ENCODE results near the gene SH3PXD2A. TPM values are rescaled to one million over a fixed set of nuclear protein-coding genes. Genes with fewer than 3 reads are reported as not detected.

The SH3PXD2A gene
- total RNA-seq, 4 donors from 2014 or later = 128 to 154 (median 136) TPM

GRCh38 chr10:103789771-103790201 is 65.6 kb downstream of the SH3PXD2A start:
- WGBS, 2 donors = 58 to 67% methylated on average over 7 of the region's 7 CpGs
- Histone ChIP-seq H3K4me1 (peaks cover 0 to 75% (median 12%) of the 10 kb centered on the region in 4 donors), H3K4me3 (no peak overlapping the region), H3K27ac (peak overlapping the region in 3 of 4 donors; percentile 23 to 56 (median 42)), H3K36me3 (no peaks in the 10 kb centered on the region), H3K9me3 (no peaks in the 10 kb centered on the region), H3K27me3 (no peaks in the 10 kb centered on the region)
- no peak for DNase-seq (ENCODE audit: low spot score in 2 of 2)
- TF ChIP-seq EP300 (IDR thresholded peaks at IDR 0.05) (no peak), POLR2A (IDR thresholded peaks at IDR 0.05) (no peak)

- DNase-seq (ENCODE audit: low spot score in 2 of 2) = no peak
- TF ChIP-seq EP300 (IDR thresholded peaks at IDR 0.05) = no peak
- no peak for TF ChIP-seq POLR2A (IDR thresholded peaks at IDR 0.05)
- TF ChIP-seq CTCF (IDR thresholded peaks at IDR 0.05) = no peak
- peak overlapping the region in 3 of 4 donors; percentile 23 to 56 (median 42) for H3K27ac ChIP-seq
- 57 to 70% methylated on average over 4 to 6 of the region's 6 CpGs for WGBS, 2 donors
- H3K4me3 ChIP-seq = no peak overlapping the region
- H3K4me1 ChIP-seq = peaks cover 0 to 75% (median 9%) of the 10 kb centered on the region in 4 donors
- no peaks in the 10 kb centered on the region for H3K27me3 ChIP-seq
- H3K9me3 ChIP-seq = no peaks in the 10 kb centered on the region
- H3K36me3 ChIP-seq = no peaks in the 10 kb centered on the region
Measured at GRCh38 chr10:103789161-103789560, 66.2 kb downstream of the SH3PXD2A start.

GRCh38 chr10:103787331-103787730 is 68.0 kb downstream of the SH3PXD2A start:
- WGBS, 2 donors = 58 to 65% methylated on average over 3 of the region's 3 CpGs
- TF ChIP-seq POLR2A (IDR thresholded peaks at IDR 0.05) (no peak), CTCF (IDR thresholded peaks at IDR 0.05) (no peak), EP300 (IDR thresholded peaks at IDR 0.05) (no peak)
- H3K4me1 ChIP-seq = peaks cover 0 to 72% (median 7%) of the 10 kb centered on the region in 4 donors

GRCh38 chr10:103786020-103786419 is 69.4 kb downstream of the SH3PXD2A start:
- H3K4me1 ChIP-seq = peaks cover 0 to 65% (median 10%) of the 10 kb centered on the region in 4 donors
- no peak for DNase-seq (ENCODE audit: low spot score in 2 of 2)
- H3K27ac ChIP-seq = no peak overlapping the region
- no peaks in the 10 kb centered on the region for H3K36me3 ChIP-seq
- no peaks in the 10 kb centered on the region for H3K9me3 ChIP-seq
- no peak for TF ChIP-seq EP300 (IDR thresholded peaks at IDR 0.05)
- no peak for TF ChIP-seq POLR2A (IDR thresholded peaks at IDR 0.05)
- TF ChIP-seq CTCF (IDR thresholded peaks at IDR 0.05) = no peak
- WGBS, 2 donors = 65 to 67% methylated on average over 4 of the region's 4 CpGs
- H3K4me3 ChIP-seq = no peak overlapping the region
- H3K27me3 ChIP-seq = no peaks in the 10 kb centered on the region

More at GRCh38 chr10:103787331-103787730, 68.0 kb downstream of the SH3PXD2A start:
- Histone ChIP-seq H3K9me3 (no peaks in the 10 kb centered on the region), H3K27me3 (no peaks in the 10 kb centered on the region), H3K36me3 (no peaks in the 10 kb centered on the region), H3K4me3 (no peak overlapping the region), H3K27ac (peak overlapping the region in 1 of 4 donors; percentile 14)
- no peak for DNase-seq (ENCODE audit: low spot score in 2 of 2)

GRCh38 chr10:103784723-103785418 is 70.5 kb downstream of the SH3PXD2A start:
- no peak for DNase-seq (ENCODE audit: low spot score in 2 of 2)
- H3K4me3 ChIP-seq = no peak overlapping the region
- peak overlapping the region in 1 of 4 donors; percentile 22 for H3K27ac ChIP-seq
- no peaks in the 10 kb centered on the region for H3K36me3 ChIP-seq
- no peak for TF ChIP-seq EP300 (IDR thresholded peaks at IDR 0.05)
- no peak for TF ChIP-seq CTCF (IDR thresholded peaks at IDR 0.05)
- TF ChIP-seq POLR2A (IDR thresholded peaks at IDR 0.05) = no peak
- peaks cover 0 to 73% (median 10%) of the 10 kb centered on the region in 4 donors for H3K4me1 ChIP-seq
- H3K27me3 ChIP-seq = no peaks in the 10 kb centered on the region
- no peaks in the 10 kb centered on the region for H3K9me3 ChIP-seq
- WGBS, 2 donors = 80 to 84% methylated on average over 7 to 9 of the region's 9 CpGs
